GM19099 (cell line): ENCODE data around the gene OTUD1.

ENCODE experiments used
- POLR2A ChIP-seq: IDR thresholded peaks from 3 replicates; pipeline ENCODE4 v1.6.1; 2011; ENCODE audit warnings: low read depth; ENCODE audit not compliant: insufficient read length; ENCODE audit errors: extremely low read depth

Gene OTUD1

DNA sequence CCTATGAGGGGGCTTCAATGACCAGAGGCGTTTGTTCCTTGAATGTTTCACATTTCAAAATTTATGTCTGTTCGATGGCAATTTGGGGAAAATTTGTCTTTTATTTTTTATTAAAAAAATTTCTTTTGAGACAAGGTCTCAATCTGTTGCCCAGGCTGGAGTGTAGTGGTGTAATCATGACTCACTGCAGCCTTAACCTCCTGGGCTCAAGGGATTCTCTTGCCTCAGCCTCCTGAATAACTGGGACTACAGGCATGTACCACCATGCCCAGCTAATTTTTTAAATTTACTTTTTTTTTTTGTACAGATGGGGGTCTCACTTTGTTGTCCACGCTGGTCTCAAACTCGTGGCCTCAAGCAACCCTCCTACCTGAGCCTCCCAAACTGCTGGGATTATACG lies 39.7 kb downstream of the OTUD1 start:
- TF ChIP-seq POLR2A = no peak

DNA sequence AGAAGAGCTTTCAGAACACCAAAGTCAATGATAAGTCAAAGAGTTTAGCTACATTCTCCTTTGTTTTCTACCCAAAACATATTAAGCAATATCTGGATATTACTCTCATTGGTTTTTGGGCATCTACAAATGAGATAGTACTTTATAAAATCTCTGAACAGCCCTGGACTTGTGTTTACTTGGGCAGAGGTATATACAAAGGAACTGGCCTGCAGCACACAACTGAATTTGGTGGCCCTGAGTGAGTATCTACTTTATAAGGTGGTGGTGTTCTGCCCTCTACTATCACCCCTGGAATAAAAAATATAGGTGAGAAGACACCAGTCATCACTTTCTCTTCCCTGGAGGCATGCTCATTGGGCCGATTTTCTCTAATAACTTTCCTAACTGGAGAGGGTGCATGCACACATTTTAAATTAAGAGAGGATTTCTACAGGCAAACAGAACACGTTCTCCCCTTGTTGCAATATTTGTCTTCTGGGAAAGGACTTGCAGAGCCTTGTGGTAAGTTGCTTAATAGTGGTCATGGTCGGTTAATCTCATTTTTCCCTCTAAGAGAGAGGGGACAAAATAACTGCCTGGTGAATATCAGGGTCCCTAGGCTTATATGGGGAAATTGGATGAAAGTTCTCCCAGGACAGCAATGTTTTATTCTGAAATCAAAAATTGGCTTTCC lies 41.1 kb downstream of the OTUD1 start:
- no peak for TF ChIP-seq POLR2A

DNA sequence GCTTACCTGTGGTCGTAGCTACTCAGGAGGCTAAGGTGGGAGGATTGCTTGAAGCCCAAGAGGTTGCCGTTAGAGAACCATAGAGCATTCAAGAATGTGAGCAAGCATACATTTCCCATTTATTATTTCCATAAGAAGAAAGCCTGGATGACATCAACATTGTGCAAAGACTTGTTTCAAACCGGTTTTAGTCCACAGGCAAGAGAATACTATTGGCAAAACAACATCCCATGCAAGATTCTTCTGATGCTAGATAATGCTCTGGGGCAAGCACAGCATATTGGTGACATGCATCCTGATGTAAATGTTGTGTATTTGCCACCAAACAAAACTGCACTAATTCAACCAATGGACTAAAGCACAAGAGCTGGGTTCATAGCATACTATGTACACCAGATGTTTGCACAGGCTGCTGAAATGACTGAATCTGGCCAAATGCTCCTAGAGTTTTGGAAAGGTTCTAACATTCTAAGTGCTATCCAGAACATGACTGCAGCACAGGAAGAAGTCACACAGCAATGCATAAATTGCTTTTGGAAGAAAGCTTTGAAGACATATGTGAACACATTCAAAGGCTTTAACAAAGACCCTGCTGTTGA lies 42.6 kb downstream of the OTUD1 start:
- TF ChIP-seq POLR2A = no peak

DNA sequence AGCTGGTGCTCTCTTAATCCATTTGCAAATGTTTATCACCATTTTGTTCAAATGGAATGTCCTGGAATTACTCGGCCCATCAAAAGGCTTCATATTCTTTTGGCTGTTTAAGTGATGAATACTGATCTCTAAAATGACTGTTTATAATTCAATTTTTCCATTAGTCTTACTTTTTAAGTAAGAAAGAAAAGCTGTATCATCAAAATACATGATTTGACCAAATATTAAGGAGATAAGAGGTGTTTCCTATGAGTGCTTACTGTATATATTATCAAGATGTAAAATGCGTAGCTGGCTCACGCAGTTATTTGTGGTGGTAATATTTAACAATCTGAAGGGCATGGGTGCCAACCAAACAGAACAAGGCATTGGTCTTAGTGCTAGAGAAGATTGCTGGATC lies 51.2 kb downstream of the OTUD1 start:
- no peak for TF ChIP-seq POLR2A
